Measurements from ENCODE around the gene SALL2.

DNA sequence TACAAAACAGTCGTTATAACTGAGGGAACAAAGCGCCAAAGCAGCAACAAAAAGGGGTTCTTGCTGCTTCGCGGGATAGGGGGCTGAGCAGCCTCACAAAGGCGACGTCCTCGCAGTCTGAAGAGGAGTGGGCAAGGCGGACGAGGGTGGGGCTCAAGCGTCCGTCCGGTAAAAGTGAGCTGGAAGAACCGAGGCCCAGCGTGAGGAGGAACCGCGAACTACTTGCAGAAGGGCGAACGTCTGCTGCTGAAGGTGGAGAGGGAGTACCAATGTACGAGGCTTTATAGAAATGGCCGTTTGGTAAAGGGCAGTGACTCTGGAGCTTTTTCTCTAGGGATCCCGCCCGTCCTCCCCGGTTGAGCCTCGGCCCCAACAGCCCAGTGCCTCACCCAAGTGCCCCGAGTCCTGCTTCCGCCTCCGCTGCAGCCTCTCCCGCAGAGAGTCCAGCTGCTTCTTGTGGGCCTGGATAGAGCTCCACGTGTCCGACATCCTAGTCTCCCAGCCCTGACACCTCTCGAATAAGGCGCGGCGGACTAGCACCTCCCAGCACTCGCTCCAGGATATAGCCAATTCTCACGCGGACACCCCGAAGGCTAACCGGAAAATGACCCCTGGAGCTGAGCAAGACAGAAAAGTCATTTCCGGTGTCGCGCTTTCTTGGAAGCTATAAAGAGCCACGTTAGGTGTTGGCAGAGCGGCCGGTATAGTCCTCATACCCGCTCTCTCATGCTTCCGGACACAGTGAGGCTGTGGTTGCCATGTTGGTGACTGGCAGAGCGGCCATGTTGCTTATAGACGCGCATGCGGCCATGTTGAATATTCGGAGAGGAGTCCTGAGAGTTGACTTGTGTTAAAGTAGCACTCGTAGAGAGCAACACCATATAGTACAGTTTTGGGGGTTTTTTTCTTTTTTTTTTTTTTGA is 15.2 kb downstream of the SALL2 start, which contains the start of gene METTL3:
- TF ChIP-seq, protein P1, sequence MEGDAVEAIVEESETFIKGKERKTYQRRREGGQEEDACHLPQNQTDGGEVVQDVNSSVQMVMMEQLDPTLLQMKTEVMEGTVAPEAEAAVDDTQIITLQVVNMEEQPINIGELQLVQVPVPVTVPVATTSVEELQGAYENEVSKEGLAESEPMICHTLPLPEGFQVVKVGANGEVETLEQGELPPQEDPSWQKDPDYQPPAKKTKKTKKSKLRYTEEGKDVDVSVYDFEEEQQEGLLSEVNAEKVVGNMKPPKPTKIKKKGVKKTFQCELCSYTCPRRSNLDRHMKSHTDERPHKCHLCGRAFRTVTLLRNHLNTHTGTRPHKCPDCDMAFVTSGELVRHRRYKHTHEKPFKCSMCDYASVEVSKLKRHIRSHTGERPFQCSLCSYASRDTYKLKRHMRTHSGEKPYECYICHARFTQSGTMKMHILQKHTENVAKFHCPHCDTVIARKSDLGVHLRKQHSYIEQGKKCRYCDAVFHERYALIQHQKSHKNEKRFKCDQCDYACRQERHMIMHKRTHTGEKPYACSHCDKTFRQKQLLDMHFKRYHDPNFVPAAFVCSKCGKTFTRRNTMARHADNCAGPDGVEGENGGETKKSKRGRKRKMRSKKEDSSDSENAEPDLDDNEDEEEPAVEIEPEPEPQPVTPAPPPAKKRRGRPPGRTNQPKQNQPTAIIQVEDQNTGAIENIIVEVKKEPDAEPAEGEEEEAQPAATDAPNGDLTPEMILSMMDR (IDR thresholded peaks at IDR 0.05; ENCODE audit: low read depth, low read length, missing input control), result no peak
- TF ChIP-seq, protein P2, sequence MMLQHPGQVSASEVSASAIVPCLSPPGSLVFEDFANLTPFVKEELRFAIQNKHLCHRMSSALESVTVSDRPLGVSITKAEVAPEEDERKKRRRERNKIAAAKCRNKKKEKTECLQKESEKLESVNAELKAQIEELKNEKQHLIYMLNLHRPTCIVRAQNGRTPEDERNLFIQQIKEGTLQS (IDR thresholded peaks at IDR 0.05), result peak; percentile 59
- TF ChIP-seq, protein P3, sequence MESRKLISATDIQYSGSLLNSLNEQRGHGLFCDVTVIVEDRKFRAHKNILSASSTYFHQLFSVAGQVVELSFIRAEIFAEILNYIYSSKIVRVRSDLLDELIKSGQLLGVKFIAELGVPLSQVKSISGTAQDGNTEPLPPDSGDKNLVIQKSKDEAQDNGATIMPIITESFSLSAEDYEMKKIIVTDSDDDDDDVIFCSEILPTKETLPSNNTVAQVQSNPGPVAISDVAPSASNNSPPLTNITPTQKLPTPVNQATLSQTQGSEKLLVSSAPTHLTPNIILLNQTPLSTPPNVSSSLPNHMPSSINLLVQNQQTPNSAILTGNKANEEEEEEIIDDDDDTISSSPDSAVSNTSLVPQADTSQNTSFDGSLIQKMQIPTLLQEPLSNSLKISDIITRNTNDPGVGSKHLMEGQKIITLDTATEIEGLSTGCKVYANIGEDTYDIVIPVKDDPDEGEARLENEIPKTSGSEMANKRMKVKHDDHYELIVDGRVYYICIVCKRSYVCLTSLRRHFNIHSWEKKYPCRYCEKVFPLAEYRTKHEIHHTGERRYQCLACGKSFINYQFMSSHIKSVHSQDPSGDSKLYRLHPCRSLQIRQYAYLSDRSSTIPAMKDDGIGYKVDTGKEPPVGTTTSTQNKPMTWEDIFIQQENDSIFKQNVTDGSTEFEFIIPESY (IDR thresholded peaks at IDR 0.05), result peak; percentile 95
- peak; percentile 88 to 93 for TF ChIP-seq RXRA (IDR thresholded peaks at IDR 0.05)
- peak; percentile 86 for TF ChIP-seq SP1 (IDR thresholded peaks at IDR 0.05)
- TF ChIP-seq, protein P4, sequence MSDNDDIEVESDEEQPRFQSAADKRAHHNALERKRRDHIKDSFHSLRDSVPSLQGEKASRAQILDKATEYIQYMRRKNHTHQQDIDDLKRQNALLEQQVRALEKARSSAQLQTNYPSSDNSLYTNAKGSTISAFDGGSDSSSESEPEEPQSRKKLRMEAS (IDR thresholded peaks at IDR 0.05), result peak; percentile 96
- peak; percentile 29 to 57 for TF ChIP-seq RAD21 (IDR thresholded peaks at IDR 0.05)
- peak; percentile 87 for TF ChIP-seq TAF1 (conservative IDR thresholded peaks at IDR 0.05)
- peak; percentile 100 for TF ChIP-seq YY1 (IDR thresholded peaks at IDR 0.05)
- TF ChIP-seq GABPA (IDR thresholded peaks at IDR 0.05 in 1 of 2, conservative IDR thresholded peaks at IDR 0.05 in 1 of 2), result peak; percentile 94 to 98
- peak; percentile 63 to 88 for TF ChIP-seq EGR1 (IDR thresholded peaks at IDR 0.05; ENCODE audit: low read depth in 2 of 2)
- TF ChIP-seq JUND (IDR thresholded peaks at IDR 0.05), result peak; percentile 49 to 76
- no peak for TF ChIP-seq FOXA1 (IDR thresholded peaks at IDR 0.05)

Measured in liver (tissue), 3 donors.